ENCODE data around the gene CHN1.

DNA sequence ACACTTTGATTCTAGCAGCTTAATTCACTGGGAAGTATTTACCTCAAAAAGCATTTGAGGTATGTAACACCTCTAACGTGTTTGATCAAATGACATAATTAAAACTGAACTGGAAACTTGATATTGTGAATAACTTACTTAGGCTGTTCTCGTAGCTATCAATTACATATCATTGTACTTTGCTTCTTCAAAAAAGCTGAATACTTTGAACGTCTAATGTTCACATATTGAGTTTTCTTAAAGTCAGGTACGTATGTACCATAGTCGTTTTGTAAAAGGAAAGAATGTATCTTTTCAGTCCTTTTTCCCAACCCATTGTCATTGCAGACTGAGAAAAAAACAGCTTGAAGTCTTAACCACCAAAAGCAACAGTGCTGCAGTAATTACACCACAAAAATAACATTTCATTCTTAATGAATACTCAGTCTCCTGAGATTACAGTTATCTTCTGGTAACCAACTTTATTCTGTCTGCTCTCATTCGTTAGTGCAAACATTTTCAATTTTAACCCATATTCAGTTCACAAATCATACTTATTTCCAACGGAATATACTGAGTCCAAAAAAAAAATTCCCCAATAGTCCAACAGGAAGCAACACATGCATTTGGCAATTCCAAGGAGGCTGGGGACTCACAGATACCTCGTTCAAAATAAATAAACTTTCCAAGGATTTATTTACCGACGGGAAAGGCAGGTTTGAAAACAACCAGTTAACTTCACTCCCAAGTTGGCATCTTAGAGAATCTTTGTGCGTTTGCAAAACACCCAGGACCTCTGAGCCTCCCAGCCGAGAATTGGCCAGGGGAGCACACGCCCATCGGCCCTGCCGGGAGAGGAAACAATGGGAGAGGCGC is 1.1 kb downstream of the CHN1 start:
- TF ChIP-seq, protein P1, sequence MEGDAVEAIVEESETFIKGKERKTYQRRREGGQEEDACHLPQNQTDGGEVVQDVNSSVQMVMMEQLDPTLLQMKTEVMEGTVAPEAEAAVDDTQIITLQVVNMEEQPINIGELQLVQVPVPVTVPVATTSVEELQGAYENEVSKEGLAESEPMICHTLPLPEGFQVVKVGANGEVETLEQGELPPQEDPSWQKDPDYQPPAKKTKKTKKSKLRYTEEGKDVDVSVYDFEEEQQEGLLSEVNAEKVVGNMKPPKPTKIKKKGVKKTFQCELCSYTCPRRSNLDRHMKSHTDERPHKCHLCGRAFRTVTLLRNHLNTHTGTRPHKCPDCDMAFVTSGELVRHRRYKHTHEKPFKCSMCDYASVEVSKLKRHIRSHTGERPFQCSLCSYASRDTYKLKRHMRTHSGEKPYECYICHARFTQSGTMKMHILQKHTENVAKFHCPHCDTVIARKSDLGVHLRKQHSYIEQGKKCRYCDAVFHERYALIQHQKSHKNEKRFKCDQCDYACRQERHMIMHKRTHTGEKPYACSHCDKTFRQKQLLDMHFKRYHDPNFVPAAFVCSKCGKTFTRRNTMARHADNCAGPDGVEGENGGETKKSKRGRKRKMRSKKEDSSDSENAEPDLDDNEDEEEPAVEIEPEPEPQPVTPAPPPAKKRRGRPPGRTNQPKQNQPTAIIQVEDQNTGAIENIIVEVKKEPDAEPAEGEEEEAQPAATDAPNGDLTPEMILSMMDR (IDR thresholded peaks at IDR 0.05) = no peak
- TF ChIP-seq POLR2A (IDR thresholded peaks at IDR 0.05) = no peak

Measured in thyroid gland (tissue), 4 donors.